GM23338 (cell line): ENCODE measurements around the gene MUL1. TPM values are rescaled to one million over a fixed set of nuclear protein-coding genes. Genes with fewer than 3 reads are reported as not detected.

Experiments
- ATAC-seq: fragments of 200-7000 bp; cut with Tn5 transposase; 3 replicates; pipeline ENCODE4 v1.9.1; 2020
- DNase-seq: peaks from one replicate; pipeline ENCODE4 v3.0.0-alpha.2; 2015; ENCODE audit warnings: low spot score
- H2AFZ ChIP-seq: fragments of 200-600 bp; sonication (generic); 2 replicates; pipeline ENCODE4 v1.8.0; 2016; ENCODE audit warnings: antibody characterized with exemption, mild to moderate bottlenecking, moderate library complexity
- H3F3A ChIP-seq: fragments of 200-600 bp; sonication (generic); replicated peaks from 2 replicates; pipeline ENCODE4 v1.8.0; 2017; ENCODE audit warnings: antibody characterized with exemption, mixed run types, low read depth
- H3K27ac ChIP-seq: fragments of 200-600 bp; sonication (generic); 2 replicates; pipeline ENCODE4 v1.6.1; 2016; ENCODE audit warnings: low read depth
- H3K27me3 ChIP-seq: fragments of 200-600 bp; sonication (generic); 2 replicates; pipeline ENCODE4 v1.8.0; 2016; ENCODE audit warnings: mild to moderate bottlenecking, mixed run types, moderate library complexity; ENCODE audit not compliant: insufficient read depth
- H3K36me3 ChIP-seq: fragments of 200-600 bp; sonication (generic); 2 replicates; pipeline ENCODE4 v1.8.0; 2016; ENCODE audit warnings: mild to moderate bottlenecking; ENCODE audit not compliant: insufficient read depth
- H3K4me1 ChIP-seq: fragments of 200-600 bp; sonication (generic); 2 replicates; pipeline ENCODE4 v1.8.0; 2016; ENCODE audit warnings: mild to moderate bottlenecking, moderate library complexity; ENCODE audit not compliant: insufficient read depth
- H3K4me2 ChIP-seq: fragments of 200-600 bp; sonication (generic); 2 replicates; pipeline ENCODE4 v1.7.1; 2017; ENCODE audit warnings: mixed run types
- H3K4me3 ChIP-seq: fragments of 200-600 bp; sonication (generic); 2 replicates; pipeline ENCODE4 v1.6.1; 2016; ENCODE audit warnings: mixed run types
- H3K79me2 ChIP-seq: fragments of 200-600 bp; sonication (generic); replicated peaks from 2 replicates; pipeline ENCODE4 v1.8.0; 2017; ENCODE audit warnings: mild to moderate bottlenecking; ENCODE audit not compliant: insufficient read depth
- H3K9me2 ChIP-seq: fragments of 200-600 bp; sonication (generic); 2 replicates; pipeline ENCODE4 v1.8.0; 2017; ENCODE audit not compliant: insufficient read depth
- H4K20me1 ChIP-seq: fragments of 200-600 bp; sonication (generic); replicated peaks from 2 replicates; pipeline ENCODE4 v1.8.0; 2017; ENCODE audit warnings: mild to moderate bottlenecking; ENCODE audit not compliant: insufficient read depth
- H3K27ac Mint-ChIP-seq: 2 replicates; pipeline ENCODE4 v1.8.0; 2020; ENCODE audit warnings: inconsistent platforms, mild to moderate bottlenecking, moderate library complexity, mixed read lengths
- H3K27me3 Mint-ChIP-seq: 3 replicates; pipeline ENCODE4 v1.8.0; 2022; ENCODE audit warnings: low read depth, mild to moderate bottlenecking, moderate library complexity, mixed read lengths, inconsistent platforms; ENCODE audit not compliant: insufficient read depth, poor library complexity
- H3K36me3 Mint-ChIP-seq: 3 replicates; pipeline ENCODE4 v1.8.0; 2021; ENCODE audit warnings: low read depth, mild to moderate bottlenecking, inconsistent platforms, moderate library complexity, mixed read lengths
- H3K4me1 Mint-ChIP-seq: 3 replicates; pipeline ENCODE4 v1.8.0; 2020; ENCODE audit warnings: mild to moderate bottlenecking, inconsistent platforms, mixed read lengths
- H3K4me3 Mint-ChIP-seq: 3 replicates; pipeline ENCODE4 v1.8.0; 2021; ENCODE audit warnings: moderate library complexity, mild to moderate bottlenecking, inconsistent platforms, mixed read lengths
- H3K9me3 Mint-ChIP-seq: 3 replicates; pipeline ENCODE4 v1.8.0; 2020; ENCODE audit warnings: moderate library complexity, mild to moderate bottlenecking, inconsistent platforms, mixed read lengths
- ETS1 ChIP-seq: IDR thresholded peaks from 2 replicates; pipeline ENCODE4 v1.6.1; 2016; ENCODE audit warnings: antibody characterized with exemption
- EZH2phosphoT487 ChIP-seq: fragments of 200-600 bp; sonication (generic); IDR thresholded peaks from one replicate; pipeline ENCODE4 v1.8.1; 2018; ENCODE audit warnings: antibody characterized with exemption; ENCODE audit not compliant: unreplicated experiment
- JUNB ChIP-seq: IDR thresholded peaks from one replicate; pipeline ENCODE4 v1.6.1; 2016; ENCODE audit warnings: antibody characterized with exemption; ENCODE audit not compliant: unreplicated experiment
- POLR2AphosphoS5 ChIP-seq: IDR thresholded peaks from 2 replicates; pipeline ENCODE4 v1.6.1; 2016; ENCODE audit warnings: antibody characterized with exemption, low read depth
- REST ChIP-seq: IDR thresholded peaks from one replicate; pipeline ENCODE4 v1.6.1; 2018; ENCODE audit warnings: antibody characterized with exemption; ENCODE audit not compliant: unreplicated experiment
- STAT1 ChIP-seq: IDR thresholded peaks from one replicate; pipeline ENCODE4 v1.6.1; 2016; ENCODE audit warnings: antibody characterized with exemption; ENCODE audit not compliant: unreplicated experiment
- ZNF331 ChIP-seq: fragments of 250-450 bp; sonication (Bioruptor Pico); IDR thresholded peaks from 2 replicates; pipeline ENCODE4 v1.5.0; 2020; ENCODE audit warnings: low read depth, mild to moderate bottlenecking, moderate library complexity
- ZNF462 ChIP-seq: fragments of 250-450 bp; sonication (Bioruptor Pico); IDR thresholded peaks from 2 replicates; pipeline ENCODE4 v1.5.0; 2020; ENCODE audit warnings: mild to moderate bottlenecking, moderate library complexity
- polyA plus RNA-seq: library from polyadenylated mRNA; unstranded; fragments of >200 nt; fragmentation: Nextera tagmentation; extraction: Ambion mirVana; gene quantifications from 2 replicates; pipeline ENCODE4 v1.2.1, GENCODE V29; 2016
- total RNA-seq: library from RNA; depleted of rRNA; stranded (reverse); fragments of >200 nt; shearing (Covaris generic); gene quantifications from 2 replicates; pipeline ENCODE4 v1.2.3, GENCODE V29; 2014

MUL1 gene
- total and polyA plus RNA-seq, 2 experiments from 2014 or later, result 8.9 to 26.2 TPM

- TF ChIP-seq REST, result no peak
- no peak for TF ChIP-seq STAT1
Observed at GRCh38 chr1:20480243-20480944, 27.6 kb downstream of the MUL1 start (continued).

GRCh38 chr1:20479840-20480239, 28.1 kb downstream of the MUL1 start:
- ATAC-seq, result no peak
- H3K36me3 Mint-ChIP-seq, result no peaks in the 10 kb centered on the region
- no peak overlapping the region for H3K27ac ChIP-seq
- H3K9me3 Mint-ChIP-seq, result no peaks in the 10 kb centered on the region
- H3K4me1 Mint-ChIP-seq, result peaks cover 55% of the 10 kb centered on the region
- H4K20me1 ChIP-seq, result 0 out of 2 replicates have a peak, but pooled peaks cover 4% of the 10 kb centered on the region
- H3K27me3 Mint-ChIP-seq, result peaks cover 30% of the 10 kb centered on the region
- no peak overlapping the region for H3K27ac Mint-ChIP-seq
- no peaks in the 10 kb centered on the region for H3K9me2 ChIP-seq
- H3K4me3 Mint-ChIP-seq, result no peak overlapping the region
- no peak overlapping the region for H2AFZ ChIP-seq
- peaks cover 5% of the 10 kb centered on the region; the same call in 1 of the 2 replicates for H3F3A ChIP-seq
- H3K27me3 ChIP-seq, result peaks cover 67% of the 10 kb centered on the region
- H3K79me2 ChIP-seq, result no peaks in the 10 kb centered on the region
- H3K4me2 ChIP-seq, result no peak overlapping the region
- peaks cover 53% of the 10 kb centered on the region for H3K4me1 ChIP-seq
- no peak for DNase-seq
- H3K36me3 ChIP-seq, result no peaks in the 10 kb centered on the region
- H3K4me3 ChIP-seq, result no peak overlapping the region
- TF ChIP-seq ZNF331 (no peak), ZNF462 (CRISPR knock-in tag) (no peak), JUNB (no peak), REST (no peak), EZH2phosphoT487 (no peak), ETS1 (no peak), POLR2AphosphoS5 (no peak)
